Right atrium auricular region (tissue), 2 donors: Measurements from ENCODE around the gene KLHL26. TPM values are rescaled to one million over a fixed set of nuclear protein-coding genes. Genes with fewer than 3 reads are reported as not detected.

Experiments
- DNase-seq: peaks from one replicate; pipeline ENCODE4 v3.0.0-alpha.2; 2019; ENCODE audit warnings: low spot score
- H3K27ac ChIP-seq, 2 donors: fragments of 200-600 bp; sonication (generic); 1 replicate in 1 of 2; 2 replicates in 1 of 2; pipeline ENCODE4 v1.5.1; 2016 to 2019
- H3K27me3 ChIP-seq, 2 donors: fragments of 200-600 bp; sonication (generic); one replicate each; pipeline versions ENCODE4 v1.5.1 to v1.6.0; 2017 to 2019
- H3K36me3 ChIP-seq: fragments of 200-600 bp; sonication (generic); one replicate; pipeline ENCODE4 v1.5.1; 2016
- H3K4me1 ChIP-seq, 2 donors: fragments of 200-600 bp; sonication (generic); one replicate each; pipeline versions ENCODE4 v1.5.1 to v1.6.0; 2017 to 2019
- H3K4me3 ChIP-seq, 2 donors: fragments of 200-600 bp; sonication (generic); 1 replicate in 1 of 2; 2 replicates in 1 of 2; pipeline ENCODE4 v1.5.1; 2017 to 2019; ENCODE audit warnings: mild to moderate bottlenecking in 1 of 2, moderate library complexity in 1 of 2
- H3K9me3 ChIP-seq, 2 donors: fragments of 200-600 bp; sonication (generic); one replicate each; pipeline ENCODE4 v1.5.1; 2019
- CTCF ChIP-seq, 2 donors: fragments of 200-600 bp; sonication (generic); IDR thresholded peaks; one replicate each; pipeline ENCODE4 v1.5.1; 2019; ENCODE audit warnings: antibody characterized with exemption in 2 of 2
- total RNA-seq, 2 donors: library from RNA; depleted of rRNA; stranded (reverse); fragments of >200 nt; gene quantifications; one replicate each; pipeline ENCODE4 v1.1.0, GENCODE V29; 2016

KLHL26 gene
- total RNA-seq, 2 donors from 2014 or later = 5.7 to 11.3 TPM

DNA sequence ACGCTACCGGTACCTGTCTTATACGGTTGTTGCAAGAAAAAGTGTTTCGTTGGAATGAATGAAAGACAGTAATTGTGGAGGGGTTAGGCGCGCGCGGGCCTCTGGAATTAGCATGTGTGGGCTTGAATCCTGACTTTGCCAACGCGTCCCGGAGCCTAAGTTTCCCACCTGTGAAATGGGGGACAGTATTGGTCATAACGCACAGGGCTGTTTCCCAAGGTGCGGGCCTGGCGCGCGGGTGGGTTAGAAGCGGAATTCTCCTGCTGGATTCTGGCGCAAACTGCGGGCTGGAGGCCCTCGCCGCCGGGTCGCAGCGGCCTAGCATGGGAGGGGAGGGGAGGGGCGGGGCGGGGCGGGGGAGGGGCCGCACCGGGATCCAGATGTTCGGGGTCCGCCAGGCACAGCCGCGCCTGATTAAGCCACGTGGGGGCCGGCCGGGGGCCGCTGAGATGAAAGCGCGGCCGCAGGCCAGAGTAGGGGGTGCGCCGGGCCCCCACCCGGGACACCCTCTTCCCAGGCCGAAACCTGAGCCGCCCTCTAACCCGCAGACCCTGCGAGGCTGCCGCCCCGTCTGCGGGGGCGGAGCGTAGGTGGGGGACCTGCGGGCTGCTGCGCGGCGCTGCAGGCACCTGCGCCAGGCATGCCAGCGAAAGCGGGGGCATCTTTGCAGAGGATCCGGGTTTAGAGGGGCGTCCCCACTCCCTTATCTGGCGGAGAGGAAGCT lies 25.3 kb upstream of the KLHL26 start:
- peaks cover 0 to 44% of the 10 kb centered on the region in 2 donors for H3K4me1 ChIP-seq
- DNase-seq = no peak

DNA sequence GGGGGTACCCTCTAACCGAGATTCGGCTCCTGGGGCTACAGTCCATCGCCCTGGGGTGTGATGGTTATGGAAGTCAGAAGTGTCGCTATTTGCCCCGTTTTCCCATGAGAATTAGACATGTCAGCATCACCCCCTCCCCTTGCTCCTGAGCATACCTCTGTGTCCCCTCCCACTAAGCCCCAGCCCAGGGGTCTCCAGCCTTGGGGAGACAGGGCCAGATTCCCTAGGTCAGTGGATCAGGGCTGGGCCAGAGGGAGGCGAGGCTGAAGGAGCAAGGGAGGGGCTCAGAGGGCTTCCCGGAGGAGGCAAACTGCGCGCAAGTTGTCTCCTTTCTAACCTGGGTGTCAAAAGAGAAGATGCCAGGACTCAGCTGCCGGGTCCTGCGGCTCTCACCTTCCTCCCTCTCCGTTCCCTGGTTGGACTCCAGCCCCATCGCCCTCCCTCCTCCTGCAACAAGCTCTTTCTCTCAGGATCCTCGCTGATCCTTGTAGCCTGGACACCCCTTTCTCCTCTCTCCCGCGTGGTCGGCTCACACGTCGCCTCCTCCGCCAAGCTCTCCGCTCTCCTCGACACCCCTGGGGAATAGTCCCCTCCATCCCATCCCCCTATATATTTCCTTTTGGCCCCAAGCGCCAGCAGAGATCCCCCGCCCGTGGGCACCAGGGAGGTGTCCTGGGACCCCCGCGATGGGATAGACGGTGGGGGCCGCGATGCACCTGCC lies 24.6 kb upstream of the KLHL26 start:
- no peak for DNase-seq
- Histone ChIP-seq H3K4me1 (peaks cover 0 to 41% of the 10 kb centered on the region in 2 donors), H3K27ac (no peak overlapping the region), H3K4me3 (peak overlapping the region; percentile 37 to 61), H3K36me3 (no peaks in the 10 kb centered on the region), H3K27me3 (peaks cover 41 to 48% of the 10 kb centered on the region in 2 donors), H3K9me3 (no peaks in the 10 kb centered on the region)
- no peak for TF ChIP-seq CTCF (IDR thresholded peaks at IDR 0.05)

More for the DNA sequence above, 25.3 kb upstream of the KLHL26 start:
- no peak for TF ChIP-seq CTCF (IDR thresholded peaks at IDR 0.05)
- Histone ChIP-seq H3K36me3 (no peaks in the 10 kb centered on the region), H3K9me3 (no peaks in the 10 kb centered on the region), H3K27me3 (peaks cover 43 to 51% of the 10 kb centered on the region in 2 donors), H3K4me3 (peak overlapping the region in 1 of 2 donors; percentile 61), H3K27ac (no peak overlapping the region)

GRCh38 chr19:18612772-18613588 lies 23.8 kb upstream of the KLHL26 start, which contains the start of gene TMEM59L:
Gene TMEM59L, plus strand, starts transcription at chr19:18612870. Its CDS starts 89 bp downstream, at chr19:18612959.
- peak within 1 kb of the TSS; percentile 37 to 61 for H3K4me3 ChIP-seq
- H3K27me3 ChIP-seq = peaks cover 33 to 42% of the 10 kb centered on the region in 2 donors
- peaks cover 0 to 33% of the 10 kb centered on the region in 2 donors for H3K4me1 ChIP-seq
- no peak within 1 kb of the TSS for H3K27ac ChIP-seq
- no peaks in the 10 kb centered on the region for H3K9me3 ChIP-seq
- TF ChIP-seq CTCF (IDR thresholded peaks at IDR 0.05) = no peak
- H3K36me3 ChIP-seq = no peaks in the 10 kb centered on the region
- no peak for DNase-seq

GRCh38 chr19:18613589-18614234 lies 23.1 kb upstream of the KLHL26 start:
- Histone ChIP-seq H3K4me3 (no peak overlapping the region), H3K9me3 (no peaks in the 10 kb centered on the region), H3K27me3 (peaks cover 33 to 38% of the 10 kb centered on the region in 2 donors), H3K27ac (no peak overlapping the region), H3K4me1 (peaks cover 0 to 30% of the 10 kb centered on the region in 2 donors), H3K36me3 (no peaks in the 10 kb centered on the region)
- DNase-seq = no peak
- TF ChIP-seq CTCF (IDR thresholded peaks at IDR 0.05) = no peak

GRCh38 chr19:18616023-18616422 lies 20.8 kb upstream of the KLHL26 start:
- Histone ChIP-seq H3K4me3 (no peak overlapping the region), H3K36me3 (no peaks in the 10 kb centered on the region), H3K27me3 (peaks cover 20 to 23% of the 10 kb centered on the region in 2 donors), H3K4me1 (peaks cover 0 to 23% of the 10 kb centered on the region in 2 donors), H3K27ac (no peak overlapping the region), H3K9me3 (no peaks in the 10 kb centered on the region)
- no peak for TF ChIP-seq CTCF (IDR thresholded peaks at IDR 0.05)
- DNase-seq = no peak
